Loucy (cell line): ENCODE measurements around the gene OR1K1.

Source experiments
- EZH2phosphoT487 ChIP-seq: fragments of 200-600 bp; IDR thresholded peaks from 2 replicates; pipeline ENCODE4 v1.6.1; 2018; ENCODE audit warnings: antibody characterized with exemption, mild to moderate bottlenecking, moderate library complexity, borderline replicate concordance
- TF ChIP-seq, protein P1 (sequence below): fragments of 200-600 bp; sonication (generic); conservative IDR thresholded peaks from 2 replicates; pipeline ENCODE4 v1.5.1; 2014; ENCODE audit warnings: mild to moderate bottlenecking, antibody characterized with exemption, low read length

DNA sequence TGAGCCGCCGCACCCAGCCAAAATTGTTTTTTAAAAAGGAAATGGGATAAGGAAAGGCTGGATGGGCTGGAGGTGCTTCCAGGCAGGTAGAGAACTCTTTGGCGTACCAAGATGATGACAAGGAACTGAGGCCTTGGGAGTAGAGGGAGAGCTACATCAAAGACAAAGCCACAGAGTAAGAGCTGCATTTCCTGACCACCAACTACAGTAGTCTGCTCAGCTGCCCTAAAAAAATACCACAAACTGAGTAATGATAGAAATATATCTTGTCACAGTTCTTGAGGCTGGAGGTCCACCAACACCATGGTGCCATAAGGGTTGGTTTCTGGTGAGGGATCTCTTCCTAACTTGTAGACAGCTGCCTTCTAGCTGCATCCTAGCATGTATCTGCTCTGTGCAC, 8.2 kb downstream of the OR1K1 start:
- TF ChIP-seq, protein P1, sequence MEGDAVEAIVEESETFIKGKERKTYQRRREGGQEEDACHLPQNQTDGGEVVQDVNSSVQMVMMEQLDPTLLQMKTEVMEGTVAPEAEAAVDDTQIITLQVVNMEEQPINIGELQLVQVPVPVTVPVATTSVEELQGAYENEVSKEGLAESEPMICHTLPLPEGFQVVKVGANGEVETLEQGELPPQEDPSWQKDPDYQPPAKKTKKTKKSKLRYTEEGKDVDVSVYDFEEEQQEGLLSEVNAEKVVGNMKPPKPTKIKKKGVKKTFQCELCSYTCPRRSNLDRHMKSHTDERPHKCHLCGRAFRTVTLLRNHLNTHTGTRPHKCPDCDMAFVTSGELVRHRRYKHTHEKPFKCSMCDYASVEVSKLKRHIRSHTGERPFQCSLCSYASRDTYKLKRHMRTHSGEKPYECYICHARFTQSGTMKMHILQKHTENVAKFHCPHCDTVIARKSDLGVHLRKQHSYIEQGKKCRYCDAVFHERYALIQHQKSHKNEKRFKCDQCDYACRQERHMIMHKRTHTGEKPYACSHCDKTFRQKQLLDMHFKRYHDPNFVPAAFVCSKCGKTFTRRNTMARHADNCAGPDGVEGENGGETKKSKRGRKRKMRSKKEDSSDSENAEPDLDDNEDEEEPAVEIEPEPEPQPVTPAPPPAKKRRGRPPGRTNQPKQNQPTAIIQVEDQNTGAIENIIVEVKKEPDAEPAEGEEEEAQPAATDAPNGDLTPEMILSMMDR, result no peak
- TF ChIP-seq EZH2phosphoT487, result no peak
